PC-9 (cell line): Measurements from ENCODE around the gene CCNY.

ENCODE experiments used
- EZH2 ChIP-seq: fragments of 200-600 bp; sonication (generic); IDR thresholded peaks from 2 replicates; pipeline ENCODE4 v1.8.0; 2017; ENCODE audit warnings: antibody characterized with exemption, low read depth
- TF ChIP-seq, protein P1 (sequence below): fragments of 200-600 bp; sonication (generic); conservative IDR thresholded peaks from 2 replicates; pipeline ENCODE4 v1.6.1; 2017; ENCODE audit warnings: mixed run types, antibody characterized with exemption, mild to moderate bottlenecking, moderate library complexity

DNA sequence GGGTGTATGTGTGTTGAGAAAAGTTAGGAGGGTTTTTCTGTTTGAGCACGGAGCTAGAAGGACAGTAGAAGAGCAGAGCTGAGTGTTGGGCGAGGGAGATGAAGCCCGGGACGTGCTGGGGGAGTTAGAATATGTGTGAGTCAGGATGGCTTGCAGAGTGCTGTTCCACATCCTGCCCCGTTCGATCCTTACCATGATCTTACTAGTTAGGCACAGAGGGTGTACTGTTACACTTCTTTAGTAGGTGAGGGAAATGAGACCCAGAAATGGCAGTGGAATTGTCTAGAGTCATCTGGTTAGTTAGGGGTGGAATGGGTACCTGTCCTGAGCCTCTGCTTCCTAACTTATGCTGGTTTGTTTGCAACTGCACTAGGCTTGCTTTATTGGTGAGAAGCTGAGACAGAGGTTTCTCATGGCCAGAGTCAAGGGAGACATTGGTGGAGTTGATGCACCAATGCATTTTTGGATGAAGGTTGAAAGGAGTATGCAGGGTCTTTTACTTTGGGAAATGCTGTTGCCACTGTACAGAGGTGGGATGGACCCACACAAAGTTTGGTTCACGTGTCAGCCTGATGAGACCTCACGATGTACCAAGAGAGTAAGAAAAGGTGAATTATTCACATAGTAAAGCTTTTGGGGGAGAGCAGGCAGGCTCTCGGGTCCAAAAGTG, 42.4 kb downstream of the CCNY start:
- no peak for TF ChIP-seq EZH2
- TF ChIP-seq, protein P1, sequence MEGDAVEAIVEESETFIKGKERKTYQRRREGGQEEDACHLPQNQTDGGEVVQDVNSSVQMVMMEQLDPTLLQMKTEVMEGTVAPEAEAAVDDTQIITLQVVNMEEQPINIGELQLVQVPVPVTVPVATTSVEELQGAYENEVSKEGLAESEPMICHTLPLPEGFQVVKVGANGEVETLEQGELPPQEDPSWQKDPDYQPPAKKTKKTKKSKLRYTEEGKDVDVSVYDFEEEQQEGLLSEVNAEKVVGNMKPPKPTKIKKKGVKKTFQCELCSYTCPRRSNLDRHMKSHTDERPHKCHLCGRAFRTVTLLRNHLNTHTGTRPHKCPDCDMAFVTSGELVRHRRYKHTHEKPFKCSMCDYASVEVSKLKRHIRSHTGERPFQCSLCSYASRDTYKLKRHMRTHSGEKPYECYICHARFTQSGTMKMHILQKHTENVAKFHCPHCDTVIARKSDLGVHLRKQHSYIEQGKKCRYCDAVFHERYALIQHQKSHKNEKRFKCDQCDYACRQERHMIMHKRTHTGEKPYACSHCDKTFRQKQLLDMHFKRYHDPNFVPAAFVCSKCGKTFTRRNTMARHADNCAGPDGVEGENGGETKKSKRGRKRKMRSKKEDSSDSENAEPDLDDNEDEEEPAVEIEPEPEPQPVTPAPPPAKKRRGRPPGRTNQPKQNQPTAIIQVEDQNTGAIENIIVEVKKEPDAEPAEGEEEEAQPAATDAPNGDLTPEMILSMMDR: no peak
